Esophagus squamous epithelium (tissue), 4 donors: ENCODE results near the gene ACSF2.

ENCODE experiments used
- CTCF ChIP-seq, 6 experiments: fragments of 450-650 bp in 4 of 6; fragments of 200-600 bp in 2 of 6; sonication (generic) in 2 of 6; IDR thresholded peaks; one replicate each; pipeline ENCODE4 v1.5.1; 2016 to 2019; ENCODE audit warnings: antibody characterized with exemption in 6 of 6, mild to moderate bottlenecking in 4 of 6, moderate library complexity in 4 of 6
- POLR2A ChIP-seq, 4 donors: fragments of 450-650 bp; IDR thresholded peaks; one replicate each; pipeline ENCODE4 v1.6.1; 2017; ENCODE audit warnings: antibody characterized with exemption in 4 of 4, mild to moderate bottlenecking in 4 of 4, moderate library complexity in 3 of 4

- TF ChIP-seq CTCF (IDR thresholded peaks at IDR 0.05) (no peak), POLR2A (IDR thresholded peaks at IDR 0.05) (no peak)
Measured at GRCh38 chr17:50437409-50437808, 11.4 kb downstream of the ACSF2 start.
